ENCODE results near the gene TLCD3B.
"Not testable (repeated sequence)": the region's sequence is repeated elsewhere in the genome, so short reads cannot be mapped to it uniquely, and the experiment has no call there.

DNA sequence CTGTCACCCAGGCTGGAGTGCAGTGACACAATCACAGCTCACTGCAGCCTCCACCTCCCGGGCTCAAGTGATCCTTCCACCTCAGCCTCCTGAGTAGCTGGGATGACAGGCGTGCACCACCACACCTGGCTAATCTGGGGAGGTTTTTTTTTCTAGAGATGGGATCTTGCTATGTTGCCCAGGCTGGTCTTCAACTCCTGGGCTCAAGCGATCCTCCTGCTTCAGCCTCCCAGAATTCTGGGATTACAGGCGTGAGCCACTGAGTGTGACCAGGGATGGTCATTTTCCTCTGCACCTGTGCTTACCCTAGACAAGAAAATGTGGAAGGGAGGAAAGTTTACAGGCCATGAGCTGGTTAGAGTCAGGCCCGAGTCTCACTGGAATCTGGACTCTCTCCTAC, 9.6 kb upstream of the TLCD3B start:
- TF ChIP-seq, protein P1, sequence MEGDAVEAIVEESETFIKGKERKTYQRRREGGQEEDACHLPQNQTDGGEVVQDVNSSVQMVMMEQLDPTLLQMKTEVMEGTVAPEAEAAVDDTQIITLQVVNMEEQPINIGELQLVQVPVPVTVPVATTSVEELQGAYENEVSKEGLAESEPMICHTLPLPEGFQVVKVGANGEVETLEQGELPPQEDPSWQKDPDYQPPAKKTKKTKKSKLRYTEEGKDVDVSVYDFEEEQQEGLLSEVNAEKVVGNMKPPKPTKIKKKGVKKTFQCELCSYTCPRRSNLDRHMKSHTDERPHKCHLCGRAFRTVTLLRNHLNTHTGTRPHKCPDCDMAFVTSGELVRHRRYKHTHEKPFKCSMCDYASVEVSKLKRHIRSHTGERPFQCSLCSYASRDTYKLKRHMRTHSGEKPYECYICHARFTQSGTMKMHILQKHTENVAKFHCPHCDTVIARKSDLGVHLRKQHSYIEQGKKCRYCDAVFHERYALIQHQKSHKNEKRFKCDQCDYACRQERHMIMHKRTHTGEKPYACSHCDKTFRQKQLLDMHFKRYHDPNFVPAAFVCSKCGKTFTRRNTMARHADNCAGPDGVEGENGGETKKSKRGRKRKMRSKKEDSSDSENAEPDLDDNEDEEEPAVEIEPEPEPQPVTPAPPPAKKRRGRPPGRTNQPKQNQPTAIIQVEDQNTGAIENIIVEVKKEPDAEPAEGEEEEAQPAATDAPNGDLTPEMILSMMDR (IDR thresholded peaks at IDR 0.05), result not testable (repeated sequence)
- not testable (repeated sequence) for TF ChIP-seq POLR2A, POLR2AphosphoS5 (IDR thresholded peaks at IDR 0.05)
